ENCODE data around the gene UBE2I.

Gene UBE2I

GRCh38 chr16:1362807-1363206 is 53.4 kb downstream of the UBE2I start:
- H2AFZ ChIP-seq (ENCODE audit: low read length) = no peak overlapping the region
- H3K9me2 ChIP-seq (replicated peaks; ENCODE audit: low read depth, low read length) = no peaks in the 10 kb centered on the region
- no peaks in the 10 kb centered on the region for H3K79me2 ChIP-seq (ENCODE audit: insufficient read depth, low read length)
- no peaks in the 10 kb centered on the region for H3K9me3 ChIP-seq (ENCODE audit: insufficient read depth, low read depth, low read length)
- no peaks in the 10 kb centered on the region for H3K36me3 ChIP-seq (ENCODE audit: insufficient read depth, low read length)
- no peak overlapping the region for H3K4me2 ChIP-seq (ENCODE audit: low read depth, low read length, poor library complexity, severe bottlenecking)
- no peaks in the 10 kb centered on the region for H4K20me1 ChIP-seq (ENCODE audit: insufficient read depth, low read length, poor library complexity, severe bottlenecking)
- no peaks in the 10 kb centered on the region for H3K4me1 ChIP-seq (ENCODE audit: insufficient read depth, low read length, poor library complexity, severe bottlenecking)
- H3K4me3 ChIP-seq (ENCODE audit: low read length, poor library complexity, severe bottlenecking) = no peak overlapping the region
- no peak for TF ChIP-seq CTCF (conservative IDR thresholded peaks at IDR 0.05; ENCODE audit: low read length)
- TF ChIP-seq EZH2phosphoT487 (IDR thresholded peaks at IDR 0.05; ENCODE audit: borderline replicate concordance) = no peak
- H3F3A ChIP-seq (ENCODE audit: low read depth) = no peaks in the 10 kb centered on the region
- H3K27me3 ChIP-seq (ENCODE audit: insufficient read depth, low read length, poor library complexity, severe bottlenecking) = no peaks in the 10 kb centered on the region
- H3K9ac ChIP-seq (ENCODE audit: low read depth, low read length, poor library complexity, severe bottlenecking) = no peak overlapping the region

- H3K9me2 ChIP-seq (replicated peaks; ENCODE audit: low read depth, low read length) = no peaks in the 10 kb centered on the region
- H3K79me2 ChIP-seq (ENCODE audit: insufficient read depth, low read length) = no peaks in the 10 kb centered on the region
- H2AFZ ChIP-seq (ENCODE audit: low read length) = no peak overlapping the region
- no peaks in the 10 kb centered on the region for H3F3A ChIP-seq (ENCODE audit: low read depth)
- no peaks in the 10 kb centered on the region for H3K36me3 ChIP-seq (ENCODE audit: insufficient read depth, low read length)
- H3K9me3 ChIP-seq (ENCODE audit: insufficient read depth, low read depth, low read length) = no peaks in the 10 kb centered on the region
- H3K4me2 ChIP-seq (ENCODE audit: low read depth, low read length, poor library complexity, severe bottlenecking) = no peak overlapping the region
- no peaks in the 10 kb centered on the region for H4K20me1 ChIP-seq (ENCODE audit: insufficient read depth, low read length, poor library complexity, severe bottlenecking)
- no peaks in the 10 kb centered on the region for H3K27me3 ChIP-seq (ENCODE audit: insufficient read depth, low read length, poor library complexity, severe bottlenecking)
- no peak overlapping the region for H3K9ac ChIP-seq (ENCODE audit: low read depth, low read length, poor library complexity, severe bottlenecking)
- no peaks in the 10 kb centered on the region for H3K4me1 ChIP-seq (ENCODE audit: insufficient read depth, low read length, poor library complexity, severe bottlenecking)
- H3K4me3 ChIP-seq (ENCODE audit: low read length, poor library complexity, severe bottlenecking) = no peak overlapping the region
- TF ChIP-seq CTCF (conservative IDR thresholded peaks at IDR 0.05; ENCODE audit: low read length) = peak; percentile 56
- no peak for TF ChIP-seq EZH2phosphoT487 (IDR thresholded peaks at IDR 0.05; ENCODE audit: borderline replicate concordance)
Measured at GRCh38 chr16:1363501-1364041, 54.1 kb downstream of the UBE2I start.

- no peaks in the 10 kb centered on the region for H3K4me1 ChIP-seq (ENCODE audit: insufficient read depth, low read length, poor library complexity, severe bottlenecking)
- no peaks in the 10 kb centered on the region for H4K20me1 ChIP-seq (ENCODE audit: insufficient read depth, low read length, poor library complexity, severe bottlenecking)
- H2AFZ ChIP-seq (ENCODE audit: low read length) = no peak overlapping the region
- H3K27me3 ChIP-seq (ENCODE audit: insufficient read depth, low read length, poor library complexity, severe bottlenecking) = no peaks in the 10 kb centered on the region
- no peaks in the 10 kb centered on the region for H3K79me2 ChIP-seq (ENCODE audit: insufficient read depth, low read length)
- no peak overlapping the region for H3K9ac ChIP-seq (ENCODE audit: low read depth, low read length, poor library complexity, severe bottlenecking)
- H3K9me3 ChIP-seq (ENCODE audit: insufficient read depth, low read depth, low read length) = no peaks in the 10 kb centered on the region
- TF ChIP-seq CTCF (conservative IDR thresholded peaks at IDR 0.05; ENCODE audit: low read length) = no peak
- no peak for TF ChIP-seq EZH2phosphoT487 (IDR thresholded peaks at IDR 0.05; ENCODE audit: borderline replicate concordance)
- no peaks in the 10 kb centered on the region for H3K9me2 ChIP-seq (replicated peaks; ENCODE audit: low read depth, low read length)
- H3F3A ChIP-seq (ENCODE audit: low read depth) = no peaks in the 10 kb centered on the region
- H3K36me3 ChIP-seq (ENCODE audit: insufficient read depth, low read length) = no peaks in the 10 kb centered on the region
- H3K4me3 ChIP-seq (ENCODE audit: low read length, poor library complexity, severe bottlenecking) = no peak overlapping the region
- no peak overlapping the region for H3K4me2 ChIP-seq (ENCODE audit: low read depth, low read length, poor library complexity, severe bottlenecking)
Measured at GRCh38 chr16:1364510-1364909, 55.1 kb downstream of the UBE2I start.
